Measurements from ENCODE around the gene PFN3.

GRCh38 chr5:177430140-177430951, 29.9 kb upstream of the PFN3 start:
- TF ChIP-seq CTCF (optimal IDR thresholded peaks at IDR 0.05 in 1 of 3, IDR thresholded peaks at IDR 0.05 in 1 of 3, conservative IDR thresholded peaks at IDR 0.05 in 1 of 3; ENCODE audit: extremely low read depth in 1 of 3, insufficient read depth in 2 of 3, low read length in 3 of 3), result peak in 1 of 3 experiments; percentile 7
- TF ChIP-seq EZH2 (IDR thresholded peaks at IDR 0.05; ENCODE audit: low read length), result peak; percentile 43

All from keratinocyte (primary cell).